Neuronal stem cell (in vitro differentiated cells): ENCODE results near the gene TPK1.

Source experiments
- DNase-seq: peaks from one replicate; pipeline ENCODE4 v3.0.0-alpha.2; 2013; ENCODE audit warnings: low spot score
- H2AFZ ChIP-seq: one replicate; pipeline ENCODE4 v1.6.1; 2013; ENCODE audit warnings: mild to moderate bottlenecking, low read length, inconsistent platforms
- H2AK5ac ChIP-seq: 2 replicates; pipeline ENCODE4 v1.6.1; 2013; ENCODE audit warnings: low read depth, mild to moderate bottlenecking, inconsistent platforms, low read length, moderate library complexity, mixed read lengths
- H2BK120ac ChIP-seq: 2 replicates; pipeline ENCODE4 v1.6.1; 2013; ENCODE audit warnings: low read depth, mild to moderate bottlenecking, inconsistent platforms, low read length, moderate library complexity, mixed read lengths
- H2BK12ac ChIP-seq: one replicate; pipeline ENCODE4 v1.6.1; 2013; ENCODE audit warnings: low read length, inconsistent platforms
- H2BK15ac ChIP-seq: 2 replicates; pipeline ENCODE4 v1.6.1; 2013; ENCODE audit warnings: mild to moderate bottlenecking, low read length, inconsistent platforms, mixed read lengths
- H2BK5ac ChIP-seq: one replicate; pipeline ENCODE4 v1.6.1; 2013; ENCODE audit warnings: inconsistent platforms, mild to moderate bottlenecking, low read length, moderate library complexity
- H3K14ac ChIP-seq: one replicate; pipeline ENCODE4 v1.6.1; 2013; ENCODE audit warnings: low read length, inconsistent platforms
- H3K18ac ChIP-seq: 2 replicates; pipeline ENCODE4 v1.6.1; 2013; ENCODE audit warnings: low read length, inconsistent platforms
- H3K23ac ChIP-seq: 2 replicates; pipeline ENCODE4 v1.6.1; 2013; ENCODE audit warnings: low read depth, mild to moderate bottlenecking, mixed read lengths, low read length, inconsistent platforms; ENCODE audit not compliant: poor library complexity
- H3K27ac ChIP-seq: replicated peaks from 3 replicates; pipeline ENCODE4 v1.5.1; 2013; ENCODE audit warnings: low read length, inconsistent platforms
- H3K27me3 ChIP-seq, 3 experiments: 2 replicates each; pipeline ENCODE4 v1.6.1; 2013; ENCODE audit warnings: low read length in 3 of 3, mild to moderate bottlenecking in 2 of 3, inconsistent platforms in 1 of 3, low read depth in 1 of 3, mixed read lengths in 1 of 3, moderate library complexity in 1 of 3; ENCODE audit not compliant: control insufficient read depth in 3 of 3, insufficient read depth in 3 of 3
- H3K36me3 ChIP-seq, 2 donors: replicated peaks in 1 of 2; 2 replicates each; pipeline ENCODE4 v1.6.1; 2013; ENCODE audit warnings: low read length in 2 of 2; ENCODE audit not compliant: control insufficient read depth in 2 of 2, insufficient read depth in 2 of 2
- H3K4ac ChIP-seq: 2 replicates; pipeline ENCODE4 v1.6.1; 2013; ENCODE audit warnings: inconsistent platforms, mild to moderate bottlenecking, low read length, moderate library complexity
- H3K4me1 ChIP-seq, 2 donors: 1 replicate in 1 of 2; 2 replicates in 1 of 2; pipeline ENCODE4 v1.6.1; 2013; ENCODE audit warnings: low read length in 2 of 2, low read depth in 1 of 2; ENCODE audit not compliant: control insufficient read depth in 2 of 2, insufficient read depth in 1 of 2
- H3K4me2 ChIP-seq: one replicate; pipeline ENCODE4 v1.6.1; 2013; ENCODE audit warnings: mild to moderate bottlenecking, low read length, inconsistent platforms; ENCODE audit not compliant: insufficient read depth, poor library complexity, severe bottlenecking
- H3K4me3 ChIP-seq, 2 donors: 2 replicates each; pipeline ENCODE4 v1.5.1; 2013; ENCODE audit warnings: low read length in 2 of 2, mild to moderate bottlenecking in 2 of 2, inconsistent platforms in 1 of 2, moderate library complexity in 1 of 2
- H3K79me1 ChIP-seq: one replicate; pipeline ENCODE4 v1.6.1; 2013; ENCODE audit warnings: low read depth, mild to moderate bottlenecking, inconsistent platforms, low read length, moderate library complexity
- H3K9ac ChIP-seq: one replicate; pipeline ENCODE4 v1.6.1; 2013; ENCODE audit warnings: mild to moderate bottlenecking, low read depth, low read length, inconsistent platforms; ENCODE audit not compliant: poor library complexity
- H3K9me3 ChIP-seq, 2 donors: replicated peaks in 1 of 2; 2 replicates each; pipeline versions ENCODE3 to v1.6.1; 2013; ENCODE audit warnings: low read length in 2 of 2, mild to moderate bottlenecking in 2 of 2, inconsistent platforms in 1 of 2, low read depth in 1 of 2, mixed read lengths in 1 of 2, moderate library complexity in 1 of 2; ENCODE audit not compliant: control insufficient read depth in 2 of 2, insufficient read depth in 1 of 2
- H4K8ac ChIP-seq: one replicate; pipeline ENCODE4 v1.6.1; 2013; ENCODE audit warnings: low read depth, mild to moderate bottlenecking, inconsistent platforms, low read length, moderate library complexity
- H4K91ac ChIP-seq: one replicate; pipeline ENCODE4 v1.6.1; 2013; ENCODE audit warnings: low read length, low read depth, mild to moderate bottlenecking, inconsistent platforms; ENCODE audit not compliant: poor library complexity
- WGBS, 2 donors: extraction: QIAGEN DNeasy Blood & Tissue Kit; methylation state at CpG; one replicate each; pipeline ENCODE4 v1.1.7; 2013; ENCODE audit warnings: missing lambda C conversion rate in 2 of 2, mixed read lengths in 1 of 2; ENCODE audit not compliant: insufficient read length in 2 of 2, insufficient replicate concordance in 1 of 2; ENCODE audit errors: extremely low coverage in 2 of 2; 5-methylcytosine and 5-hydroxymethylcytosine counted together

The TPK1 gene

GRCh38 chr7:144632724-144633123 is 203.1 kb downstream of the TPK1 start:
- no peak overlapping the region for H2BK12ac ChIP-seq
- no peak overlapping the region for H2BK15ac ChIP-seq
- no peaks in the 10 kb centered on the region for H3K36me3 ChIP-seq
- no peak overlapping the region for H2AK5ac ChIP-seq
- no peak overlapping the region for H3K4me2 ChIP-seq
- H2BK120ac ChIP-seq, result no peak overlapping the region
- H3K27me3 ChIP-seq, result no peaks in the 10 kb centered on the region
- H3K9ac ChIP-seq, result no peak overlapping the region
- H3K27ac ChIP-seq, result no peak overlapping the region
- DNase-seq, result no peak
- no peak overlapping the region for H3K23ac ChIP-seq
- H3K4me3 ChIP-seq, result no peak overlapping the region
- no peak overlapping the region for H2AFZ ChIP-seq
- no peak overlapping the region for H3K18ac ChIP-seq
- H3K79me1 ChIP-seq, result no peaks in the 10 kb centered on the region
- H3K14ac ChIP-seq, result no peak overlapping the region
- no peak overlapping the region for H4K8ac ChIP-seq
- WGBS, 2 donors, result no CpG with 5 or more reads among the region's 2 CpGs
- peaks cover 0 to 5% of the 10 kb centered on the region in 2 donors for H3K9me3 ChIP-seq
- no peak overlapping the region for H3K4ac ChIP-seq
- peaks cover 0 to 2% of the 10 kb centered on the region in 2 donors for H3K4me1 ChIP-seq
- H2BK5ac ChIP-seq, result no peak overlapping the region
- no peak overlapping the region for H4K91ac ChIP-seq

GRCh38 chr7:144629598-144629997 is 206.3 kb downstream of the TPK1 start:
- H4K8ac ChIP-seq, result no peak overlapping the region
- no peak overlapping the region for H3K14ac ChIP-seq
- H4K91ac ChIP-seq, result no peak overlapping the region
- peaks cover 0 to 2% of the 10 kb centered on the region in 2 donors for H3K4me1 ChIP-seq
- no peak overlapping the region for H2BK5ac ChIP-seq
- H3K9ac ChIP-seq, result no peak overlapping the region
- no peaks in the 10 kb centered on the region for H3K27me3 ChIP-seq
- H3K4ac ChIP-seq, result no peak overlapping the region
- H2AFZ ChIP-seq, result no peak overlapping the region
- no peak overlapping the region for H2BK12ac ChIP-seq
- H3K79me1 ChIP-seq, result no peaks in the 10 kb centered on the region
- H3K4me3 ChIP-seq, result no peak overlapping the region
- no peak overlapping the region for H2AK5ac ChIP-seq
- no peak overlapping the region for H3K18ac ChIP-seq
- H3K27ac ChIP-seq, result no peak overlapping the region
- no peak overlapping the region for H2BK120ac ChIP-seq
- H3K36me3 ChIP-seq, result no peaks in the 10 kb centered on the region
- peaks cover 0 to 5% of the 10 kb centered on the region in 2 donors for H3K9me3 ChIP-seq
- H3K4me2 ChIP-seq, result no peak overlapping the region
- no peak overlapping the region for H2BK15ac ChIP-seq
- no peak for DNase-seq
- H3K23ac ChIP-seq, result no peak overlapping the region

- peaks cover 0 to 5% of the 10 kb centered on the region in 2 donors for H3K9me3 ChIP-seq
- WGBS, 2 donors, result no CpG with 5 or more reads among the region's 6 CpGs
- peak overlapping the region in 1 of 2 donors; percentile 38 for H3K4me3 ChIP-seq
- no peaks in the 10 kb centered on the region for H3K27me3 ChIP-seq
- H2AFZ ChIP-seq, result no peak overlapping the region
- no peak overlapping the region for H4K91ac ChIP-seq
- H3K4ac ChIP-seq, result no peak overlapping the region
- H3K23ac ChIP-seq, result no peak overlapping the region
- peaks cover 0 to 2% of the 10 kb centered on the region in 2 donors for H3K4me1 ChIP-seq
- H3K4me2 ChIP-seq, result no peak overlapping the region
- H2BK15ac ChIP-seq, result no peak overlapping the region
- no peak overlapping the region for H3K9ac ChIP-seq
- H4K8ac ChIP-seq, result no peak overlapping the region
- peak; percentile 18 for DNase-seq
- no peak overlapping the region for H2AK5ac ChIP-seq
- no peak overlapping the region for H2BK5ac ChIP-seq
- H2BK12ac ChIP-seq, result no peak overlapping the region
- H3K79me1 ChIP-seq, result no peaks in the 10 kb centered on the region
- H2BK120ac ChIP-seq, result no peak overlapping the region
- H3K18ac ChIP-seq, result peak overlapping the region; percentile 24
- peak overlapping the region; percentile 57 for H3K27ac ChIP-seq
- H3K36me3 ChIP-seq, result no peaks in the 10 kb centered on the region
- no peak overlapping the region for H3K14ac ChIP-seq
Measured at GRCh38 chr7:144629011-144629410, 206.8 kb downstream of the TPK1 start.

- no peak overlapping the region for H4K91ac ChIP-seq
- no peak overlapping the region for H3K14ac ChIP-seq
- H2BK15ac ChIP-seq, result no peak overlapping the region
- DNase-seq, result no peak
- H3K4me2 ChIP-seq, result no peak overlapping the region
- H3K4me1 ChIP-seq, result peaks cover 0 to 2% of the 10 kb centered on the region in 2 donors
- no peak overlapping the region for H2BK12ac ChIP-seq
- no peaks in the 10 kb centered on the region for H3K36me3 ChIP-seq
- no peaks in the 10 kb centered on the region for H3K79me1 ChIP-seq
- H4K8ac ChIP-seq, result no peak overlapping the region
- H3K9ac ChIP-seq, result no peak overlapping the region
- H2BK120ac ChIP-seq, result no peak overlapping the region
- peaks cover 0 to 5% of the 10 kb centered on the region in 2 donors for H3K9me3 ChIP-seq
- H3K27me3 ChIP-seq, result no peaks in the 10 kb centered on the region
- no peak overlapping the region for H3K23ac ChIP-seq
- H3K27ac ChIP-seq, result no peak overlapping the region
- H3K4me3 ChIP-seq, result no peak overlapping the region
- H2BK5ac ChIP-seq, result no peak overlapping the region
- no peak overlapping the region for H2AFZ ChIP-seq
- no peak overlapping the region for H2AK5ac ChIP-seq
- no peak overlapping the region for H3K18ac ChIP-seq
- no peak overlapping the region for H3K4ac ChIP-seq
- no CpG with 5 or more reads among the region's 2 CpGs for WGBS, 2 donors
Measured at GRCh38 chr7:144628176-144628575, 207.7 kb downstream of the TPK1 start.
